NCI-H1436 (cell line): ENCODE data around the gene RIMS1.

ENCODE experiments used
- DNase-seq: peaks from one replicate; lab custom pipeline; 2025; lab: John Stamatoyannopoulos, UW

The RIMS1 gene

DNA sequence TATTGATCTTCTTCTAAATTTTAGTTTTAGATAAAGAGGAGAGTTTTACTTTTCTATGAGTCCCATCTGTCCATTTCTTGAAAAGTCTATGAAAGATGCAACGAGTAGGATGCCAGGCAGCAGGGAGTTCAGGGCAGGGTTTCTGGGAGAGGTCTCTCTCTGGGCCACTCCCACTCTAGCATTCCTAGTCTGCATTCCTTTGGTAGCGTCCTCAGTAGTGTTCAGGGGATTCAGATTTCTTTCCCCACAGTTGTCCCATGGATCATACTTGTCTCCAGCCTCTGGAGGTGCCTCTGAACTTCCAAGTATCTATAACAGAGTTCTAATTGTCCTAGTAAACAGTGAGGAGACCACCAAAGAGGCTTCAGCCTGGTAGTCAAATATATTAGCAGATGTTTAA is 225.3 kb downstream of the RIMS1 start:
- no peak for DNase-seq

- no peak for DNase-seq
These were observed 244.0 kb downstream of the RIMS1 start for GRCh38 chr6:72130327-72130726.

GRCh38 chr6:72132427-72132826 is 246.1 kb downstream of the RIMS1 start:
- no peak for DNase-seq

DNA sequence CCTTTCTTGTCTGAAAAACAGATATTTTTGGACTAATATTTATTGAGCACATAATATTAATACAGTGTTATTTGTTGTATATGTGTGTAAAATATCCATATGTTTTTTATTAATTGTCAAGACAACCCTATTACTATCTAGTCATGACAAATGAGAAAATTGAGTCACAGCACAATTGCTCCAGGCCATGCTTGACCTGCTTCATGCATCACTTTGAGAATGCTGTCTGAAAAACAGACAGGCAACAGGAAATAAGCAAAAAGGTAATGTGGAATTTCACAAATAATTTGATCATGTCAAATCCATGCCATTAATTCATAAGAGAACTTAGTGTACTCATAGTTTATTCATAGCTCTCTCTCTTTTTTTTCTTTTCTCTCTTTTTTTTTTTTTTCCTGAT is 246.5 kb downstream of the RIMS1 start:
- DNase-seq = no peak

- DNase-seq = no peak
These were observed 247.0 kb downstream of the RIMS1 start for GRCh38 chr6:72133324-72133723.

DNA sequence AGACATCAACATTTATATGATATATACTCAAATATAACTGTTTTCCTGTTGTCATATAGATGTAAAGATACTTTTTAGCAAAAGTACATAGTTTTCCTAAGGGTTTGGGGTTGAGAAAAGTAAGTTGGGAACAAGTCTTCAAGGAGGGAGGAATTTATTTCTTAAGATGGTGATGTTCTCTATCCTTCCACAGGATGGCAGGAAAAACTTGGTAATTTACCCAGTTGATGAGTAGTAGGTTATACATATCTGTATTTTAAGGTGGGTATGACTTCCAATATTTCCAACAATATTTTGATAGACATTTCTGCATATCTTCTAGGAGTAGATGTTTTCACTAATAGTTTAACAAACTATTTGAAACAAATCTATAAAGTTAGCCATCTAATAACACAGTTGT is 254.4 kb downstream of the RIMS1 start:
- no peak for DNase-seq

GRCh38 chr6:72149715-72150114 is 263.4 kb downstream of the RIMS1 start:
- DNase-seq = no peak

DNA sequence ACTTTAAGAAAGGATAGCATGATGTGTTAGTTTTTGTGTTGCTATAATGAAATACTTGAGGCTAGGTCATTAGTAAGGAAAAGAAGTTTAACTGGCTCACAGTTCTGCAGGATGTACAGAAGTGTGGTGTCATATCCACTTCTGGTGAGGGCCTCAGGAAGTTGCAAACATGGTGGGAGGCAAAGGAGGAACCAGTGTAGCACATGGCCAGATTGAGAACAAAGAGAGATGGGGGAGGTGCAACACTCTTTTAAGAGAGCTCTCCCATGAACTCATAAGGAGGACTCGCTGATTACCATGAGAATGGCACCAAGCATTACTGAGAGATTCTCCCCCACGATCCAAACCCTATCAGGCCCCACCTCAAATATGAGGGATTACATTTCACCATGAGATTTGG is 265.4 kb downstream of the RIMS1 start:
- DNase-seq = no peak

GRCh38 chr6:72175916-72176315 is 289.6 kb downstream of the RIMS1 start:
- DNase-seq = no peak

GRCh38 chr6:72182337-72183246 is 296.2 kb downstream of the RIMS1 start:
- no peak for DNase-seq

DNA sequence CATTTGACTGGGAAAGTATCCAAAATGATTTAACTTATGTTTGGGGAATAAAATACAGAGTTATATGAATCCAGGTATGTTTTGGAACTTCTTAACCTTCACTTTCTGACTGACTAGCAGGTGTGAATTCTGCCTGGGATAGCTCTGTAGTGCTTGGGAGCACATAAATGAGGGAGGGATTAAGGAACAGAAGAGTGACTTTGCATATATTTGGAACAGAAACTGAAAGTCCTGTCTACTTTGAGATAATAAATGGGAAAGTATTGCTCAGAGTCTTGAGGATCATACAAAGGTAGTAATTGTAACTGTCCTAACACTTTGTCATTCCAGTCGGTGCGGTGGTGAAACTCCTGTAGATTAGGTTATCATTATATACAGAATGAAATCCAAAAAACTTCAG is 317.6 kb downstream of the RIMS1 start:
- no peak for DNase-seq

- DNase-seq = no peak
These were observed 319.1 kb downstream of the RIMS1 start for GRCh38 chr6:72205500-72205899.

DNA sequence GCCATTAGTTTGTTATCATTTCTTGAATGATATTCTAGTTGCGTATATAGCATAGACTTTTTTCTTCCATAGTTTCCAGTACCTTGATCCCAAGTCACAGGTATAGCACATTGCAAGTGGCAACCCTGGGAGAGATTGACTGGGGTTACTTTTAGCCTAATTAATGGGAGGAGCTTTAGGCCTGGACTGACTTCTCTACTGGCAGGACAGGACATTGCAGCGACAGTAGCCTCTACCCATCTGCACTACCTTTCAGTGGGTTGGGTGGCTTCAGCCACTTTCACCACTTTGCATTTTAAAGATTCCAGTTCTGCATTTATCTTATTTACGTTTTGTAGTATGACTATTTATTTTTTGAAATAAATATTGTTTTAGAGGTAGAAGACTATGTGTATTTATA is 320.3 kb downstream of the RIMS1 start:
- DNase-seq = no peak

- DNase-seq = no peak
These were observed 326.3 kb downstream of the RIMS1 start for GRCh38 chr6:72212686-72213085.

DNA sequence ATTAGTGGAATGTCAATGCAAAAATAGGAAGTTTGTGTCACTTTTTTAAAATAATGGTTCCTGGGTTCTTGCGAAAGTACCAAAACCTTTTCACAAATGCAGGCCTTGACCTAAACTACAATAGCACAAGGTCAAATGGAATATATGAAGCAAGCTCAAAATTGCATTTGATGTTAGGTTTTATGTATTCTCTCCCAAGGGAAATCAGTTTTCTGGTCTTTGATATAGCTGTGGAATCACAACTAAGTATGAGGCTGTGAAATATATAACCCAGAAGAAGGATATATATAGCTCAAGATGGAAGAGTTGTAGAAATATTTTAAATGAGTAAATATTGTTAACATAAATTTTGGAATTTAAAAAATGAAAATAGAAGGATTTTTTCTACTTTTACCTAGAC is 327.3 kb downstream of the RIMS1 start:
- DNase-seq = no peak

GRCh38 chr6:72216222-72217068 is 330.1 kb downstream of the RIMS1 start:
- DNase-seq = no peak

DNA sequence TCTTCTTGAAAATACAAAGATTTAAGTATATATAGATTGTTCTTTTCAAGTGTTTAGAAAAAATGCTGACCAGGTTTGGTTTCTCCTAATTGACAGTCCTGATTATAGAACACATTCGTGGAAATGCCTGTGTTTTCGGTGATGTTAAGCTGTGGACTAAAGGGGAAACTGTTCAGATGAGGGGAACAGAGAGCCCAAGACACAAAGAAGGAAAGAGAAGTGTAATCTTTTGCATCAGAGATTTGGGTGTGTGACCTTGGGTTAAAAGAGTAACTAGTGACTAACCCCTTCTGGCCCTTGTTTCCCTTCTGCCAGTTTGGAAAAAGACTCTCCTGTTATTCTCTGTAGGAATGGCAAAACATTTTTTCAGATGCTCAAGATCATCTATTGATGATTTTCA is 331.3 kb downstream of the RIMS1 start:
- DNase-seq = no peak

GRCh38 chr6:72218125-72218524 is 331.8 kb downstream of the RIMS1 start:
- no peak for DNase-seq

DNA sequence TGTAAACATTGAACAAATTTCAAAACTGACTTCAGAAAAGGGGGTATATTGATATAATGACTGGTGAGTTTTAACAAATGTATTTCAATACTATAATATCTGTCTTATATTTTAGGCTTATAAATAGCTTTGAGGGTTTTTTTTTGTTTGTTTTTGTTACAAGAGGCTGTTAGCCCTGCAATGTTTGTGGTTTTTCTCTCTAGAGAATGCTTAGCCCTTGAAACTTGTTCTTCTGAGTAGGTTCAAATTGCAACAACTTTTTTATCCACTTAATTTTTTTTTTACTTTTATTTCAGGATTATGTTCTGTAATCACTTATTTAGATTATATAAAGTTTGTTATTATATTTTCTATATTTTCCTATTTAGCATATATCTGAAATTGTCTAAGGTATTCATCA is 333.2 kb downstream of the RIMS1 start:
- no peak for DNase-seq

DNA sequence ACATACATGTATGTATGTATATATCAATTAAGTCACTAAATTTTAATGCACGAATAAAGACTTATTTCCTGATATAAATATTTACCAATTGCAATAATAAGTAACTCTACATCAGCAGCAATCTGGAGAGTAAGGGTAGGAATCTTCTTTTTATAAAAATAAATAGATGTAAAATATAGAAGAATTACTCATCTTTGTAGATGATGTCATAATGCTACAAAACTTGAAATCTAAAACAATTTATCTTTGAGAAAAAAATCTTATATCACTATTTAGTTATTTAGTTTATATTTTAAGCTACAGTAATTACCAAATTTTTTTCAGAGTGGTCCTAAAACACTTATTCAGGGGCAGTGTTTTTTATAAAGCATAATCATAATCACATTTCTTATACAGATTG is 351.7 kb downstream of the RIMS1 start:
- DNase-seq = no peak

DNA sequence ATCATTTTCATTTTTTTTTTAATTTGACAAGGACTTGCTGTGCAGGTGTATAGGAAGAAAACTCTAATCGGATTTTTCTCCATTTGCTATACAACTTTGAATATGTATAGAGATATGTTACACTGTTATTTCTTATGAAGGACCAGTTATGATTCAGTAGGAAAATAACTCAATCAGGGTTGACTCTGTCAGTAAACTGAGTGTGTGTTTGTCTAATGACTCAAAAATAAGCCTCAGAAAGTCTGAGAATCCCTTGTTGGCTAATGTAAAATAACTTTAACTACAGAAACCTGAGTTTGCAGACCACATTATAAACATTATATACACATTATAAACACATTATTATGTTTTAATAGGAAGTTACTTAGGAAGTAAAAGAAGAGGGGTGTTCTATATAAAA is 352.6 kb downstream of the RIMS1 start:
- DNase-seq = no peak

GRCh38 chr6:72245565-72245964 is 359.2 kb downstream of the RIMS1 start:
- DNase-seq = no peak

GRCh38 chr6:72246926-72247325 is 360.6 kb downstream of the RIMS1 start:
- no peak for DNase-seq
